SK-N-SH (cell line): Measurements from ENCODE around the gene MRPL43. TPM values are rescaled to one million over a fixed set of nuclear protein-coding genes. Genes with fewer than 3 reads are reported as not detected.

Experiments
- CTCF ChIA-PET: fragments of 300-600, 350-600 bp; formaldehyde crosslinking; extraction: SDS; loops from one replicate; lab custom pipeline; 2021; lab: Yijun Ruan, JAX
- POLR2A ChIA-PET: fragments of 350-600 bp; sonication (Branson Sonifier 250); formaldehyde crosslinking; extraction: SDS; loops from one replicate; lab custom pipeline; 2020; ENCODE audit warnings: antibody characterized with exemption, inconsistent platforms; lab: Yijun Ruan, JAX
- DNase-seq: peaks from one replicate; pipeline ENCODE4 v3.0.0; 2012
- H2AFZ ChIP-seq: fragments of 200-600 bp; sonication (generic); 2 replicates; pipeline ENCODE4 v1.8.1; 2016; ENCODE audit warnings: antibody characterized with exemption, mild to moderate bottlenecking, low read depth
- H3F3A ChIP-seq: fragments of 200-600 bp; sonication (generic); replicated peaks from 2 replicates; pipeline ENCODE3; 2016; ENCODE audit warnings: antibody characterized with exemption, mild to moderate bottlenecking; ENCODE audit not compliant: insufficient read depth
- H3K27ac ChIP-seq, 2 experiments: fragments of 200-500 bp in 1 of 2; fragments of 200-600 bp in 1 of 2; sonication (Bioruptor generic) in 1 of 2; sonication (generic), shearing (Covaris generic) in 1 of 2; 2 replicates each; pipeline versions ENCODE4 v1.5.1 to v1.6.1; 2014 to 2016; ENCODE audit warnings: low read depth in 2 of 2, inconsistent platforms in 1 of 2, low read length in 1 of 2, mild to moderate bottlenecking in 1 of 2, mixed read lengths in 1 of 2
- H3K27me3 ChIP-seq: fragments of 200-600 bp; sonication (generic), shearing (Covaris generic); 2 replicates; pipeline ENCODE4 v1.6.1; 2016; ENCODE audit warnings: mixed run types; ENCODE audit not compliant: insufficient read depth
- H3K36me3 ChIP-seq, 2 experiments: fragments of 200-500 bp in 1 of 2; fragments of 200-600 bp in 1 of 2; sonication (Bioruptor generic) in 1 of 2; sonication (generic) in 1 of 2; replicated peaks in 1 of 2; 2 replicates each; pipeline versions ENCODE3 to v1.5.1; 2014 to 2016; ENCODE audit warnings: low read length in 1 of 2, mild to moderate bottlenecking in 1 of 2; ENCODE audit not compliant: insufficient read depth in 2 of 2, control insufficient read depth in 1 of 2
- H3K4me1 ChIP-seq, 2 experiments: fragments of 200-500 bp in 1 of 2; fragments of 200-600 bp in 1 of 2; sonication (Bioruptor generic) in 1 of 2; sonication (generic), shearing (Covaris generic) in 1 of 2; 2 replicates each; pipeline versions ENCODE4 v1.5.1 to v1.6.1; 2014 to 2016; ENCODE audit warnings: low read depth in 1 of 2, low read length in 1 of 2, mixed run types in 1 of 2; ENCODE audit not compliant: insufficient read depth in 2 of 2, control insufficient read depth in 1 of 2
- H3K4me2 ChIP-seq: fragments of 200-600 bp; sonication (generic), shearing (Covaris generic); 2 replicates; pipeline ENCODE4 v1.6.1; 2017; ENCODE audit warnings: mixed run types
- H3K4me3 ChIP-seq, 2 experiments: fragments of 200-500 bp in 1 of 2; fragments of 200-600 bp in 1 of 2; sonication (Bioruptor generic) in 1 of 2; sonication (generic), shearing (Covaris generic) in 1 of 2; 2 replicates each; pipeline versions ENCODE4 v1.5.1 to v1.8.1; 2014 to 2016; ENCODE audit warnings: low read depth in 2 of 2, inconsistent platforms in 1 of 2, low read length in 1 of 2, mild to moderate bottlenecking in 1 of 2, mixed read lengths in 1 of 2, moderate library complexity in 1 of 2
- H3K79me2 ChIP-seq: fragments of 200-600 bp; sonication (generic); 2 replicates; pipeline ENCODE4 v1.8.1; 2017; ENCODE audit warnings: mild to moderate bottlenecking; ENCODE audit not compliant: insufficient read depth
- H3K9ac ChIP-seq: fragments of 200-600 bp; sonication (generic); 2 replicates; pipeline ENCODE4 v1.6.1; 2017; ENCODE audit warnings: mixed run types
- H3K9me2 ChIP-seq: fragments of 200-600 bp; sonication (generic); 2 replicates; pipeline ENCODE4 v1.6.1; 2017; ENCODE audit warnings: mixed run types
- H3K9me3 ChIP-seq: fragments of 200-600 bp; sonication (generic); 2 replicates; pipeline ENCODE4 v1.6.1; 2017; ENCODE audit warnings: mixed run types, mild to moderate bottlenecking, moderate library complexity
- H4K20me1 ChIP-seq: fragments of 200-600 bp; sonication (generic); 2 replicates; pipeline ENCODE4 v1.6.1; 2017; ENCODE audit warnings: mild to moderate bottlenecking, mixed run types; ENCODE audit not compliant: insufficient read depth
- ELF1 ChIP-seq: IDR thresholded peaks from 2 replicates; pipeline ENCODE4 v1.4.0; 2012
- EP300 ChIP-seq, 2 experiments: IDR thresholded peaks; 2 replicates each; pipeline versions ENCODE4 v1.4.0 to v1.6.1; 2012; ENCODE audit warnings: borderline replicate concordance in 1 of 2, low read depth in 1 of 2, low read length in 1 of 2
- FOSL2 ChIP-seq: IDR thresholded peaks from 2 replicates; pipeline ENCODE4 v1.4.0; 2012; ENCODE audit warnings: low read depth, mild to moderate bottlenecking, moderate library complexity, borderline replicate concordance
- FOXM1 ChIP-seq: IDR thresholded peaks from 2 replicates; pipeline ENCODE4 v1.4.0; 2012; ENCODE audit warnings: low read depth, mild to moderate bottlenecking
- GABPA ChIP-seq: IDR thresholded peaks from 2 replicates; pipeline ENCODE4 v1.4.0; 2012; ENCODE audit warnings: low read depth, mild to moderate bottlenecking
- GATA2 ChIP-seq: sonication (generic); formaldehyde crosslinking; IDR thresholded peaks from 2 replicates; pipeline ENCODE4 v1.5.0; 2020; ENCODE audit warnings: mild to moderate bottlenecking, missing genetic modification reagents
- IRF3 ChIP-seq: fragments of 150-350 bp; IDR thresholded peaks from 2 replicates; pipeline ENCODE4 v1.6.1; 2016; ENCODE audit warnings: mild to moderate bottlenecking, low read depth, low read length
- JUND ChIP-seq: IDR thresholded peaks from 2 replicates; pipeline ENCODE4 v1.4.0; 2012
- MEF2A ChIP-seq: IDR thresholded peaks from 2 replicates; pipeline ENCODE4 v1.4.0; 2012; ENCODE audit warnings: low read depth, borderline replicate concordance
- NFIC ChIP-seq: IDR thresholded peaks from 2 replicates; pipeline ENCODE4 v1.4.0; 2012; ENCODE audit warnings: borderline replicate concordance
- NRF1 ChIP-seq: IDR thresholded peaks from 2 replicates; pipeline ENCODE4 v1.6.1; 2012; ENCODE audit warnings: low read depth, mild to moderate bottlenecking, low read length
- POLR2AphosphoS5 ChIP-seq: IDR thresholded peaks from 2 replicates; pipeline ENCODE4 v1.6.1; 2012; ENCODE audit warnings: low read depth, low read length
- RAD21 ChIP-seq: IDR thresholded peaks from 2 replicates; pipeline ENCODE4 v1.6.1; 2012; ENCODE audit warnings: mild to moderate bottlenecking, low read length
- RCOR1 ChIP-seq: fragments of 150-350 bp; IDR thresholded peaks from 2 replicates; pipeline ENCODE4 v1.6.1; 2017; ENCODE audit warnings: antibody characterized with exemption, low read length
- RFX5 ChIP-seq: IDR thresholded peaks from 2 replicates; pipeline ENCODE4 v1.6.1; 2012; ENCODE audit warnings: mild to moderate bottlenecking, improper control_type of control experiment, low read length
- SIN3A ChIP-seq: IDR thresholded peaks from 2 replicates; pipeline ENCODE4 v1.6.1; 2012; ENCODE audit warnings: low read depth, mild to moderate bottlenecking, low read length, moderate library complexity, borderline replicate concordance
- SMC3 ChIP-seq: IDR thresholded peaks from 2 replicates; pipeline ENCODE4 v1.6.1; 2012; ENCODE audit warnings: low read depth, low read length, improper control_type of control experiment
- TCF12 ChIP-seq: IDR thresholded peaks from 2 replicates; pipeline ENCODE4 v1.4.0; 2012
- TEAD4 ChIP-seq: IDR thresholded peaks from 2 replicates; pipeline ENCODE4 v1.4.0; 2012; ENCODE audit warnings: mild to moderate bottlenecking, borderline replicate concordance; ENCODE audit not compliant: insufficient read depth
- WGBS: methylation state at CpG from one replicate; pipeline ENCODE4 v1.1.6; 2017; ENCODE audit warnings: low lambda C conversion rate; 5-methylcytosine and 5-hydroxymethylcytosine counted together
- polyA plus RNA-seq, 3 experiments: library from polyadenylated mRNA; depleted of rRNA; stranded (reverse); fragments of >200 nt; gene quantifications; 2 replicates each; pipeline ENCODE4 v1.2.3, GENCODE V29; 2012
- TF ChIP-seq, protein P1 (sequence below): IDR thresholded peaks from 2 replicates; pipeline ENCODE4 v1.6.1; 2012; ENCODE audit warnings: mild to moderate bottlenecking, low read depth, low read length, moderate library complexity
- TF ChIP-seq, protein P2 (sequence below): IDR thresholded peaks from 2 replicates; pipeline ENCODE4 v1.4.0; 2012; ENCODE audit warnings: low read depth, borderline replicate concordance

The MRPL43 gene
- polyA plus RNA-seq, 1 of the 3 experiments (the other 2 are of a cell fraction) = 208 TPM

DNA sequence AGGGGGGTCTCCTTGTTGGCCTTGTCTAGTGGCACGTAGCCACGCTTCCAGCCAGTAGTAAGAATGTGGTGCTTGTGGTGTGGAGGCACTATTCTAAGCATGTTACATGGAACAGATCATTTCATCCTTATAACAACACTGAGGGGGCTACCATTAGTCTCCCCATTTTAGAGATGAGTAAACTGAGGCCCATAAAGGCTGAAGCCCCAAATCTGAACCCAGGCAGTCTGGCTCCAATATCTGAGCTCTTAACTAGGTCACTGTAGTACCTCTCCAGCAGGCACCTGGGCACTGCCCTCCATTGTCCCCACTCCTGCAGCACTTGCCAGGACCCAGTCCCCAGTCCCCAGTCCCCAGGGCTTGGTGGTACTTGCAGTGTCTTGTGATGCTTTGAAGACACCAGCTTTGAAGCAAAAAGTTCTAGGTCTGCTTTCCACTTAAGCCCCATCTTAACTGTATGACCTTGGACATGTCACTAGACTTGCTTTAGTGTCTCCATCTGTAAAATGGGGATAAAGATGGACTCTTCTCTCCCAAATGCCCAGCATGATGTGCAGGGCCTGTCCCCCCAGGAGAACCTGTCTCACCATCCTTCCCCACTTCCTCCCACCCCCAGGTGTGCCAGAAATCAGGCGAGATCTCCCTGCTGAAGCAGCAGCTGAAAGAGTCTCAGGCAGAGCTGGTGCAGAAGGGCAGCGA lies 18.7 kb upstream of the MRPL43 start:
- H3F3A ChIP-seq = peaks cover 17% of the 10 kb centered on the region
- no peak overlapping the region for H2AFZ ChIP-seq
- peaks cover 38 to 48% of the 10 kb centered on the region in 2 experiments for H3K36me3 ChIP-seq
- peaks cover 13 to 33% of the 10 kb centered on the region in 2 experiments; a peak in 3 of 4 replicates for H3K4me1 ChIP-seq
- CTCF ChIA-PET = interaction anchor here (0.9 to 24.5 kb wide), 4 partner anchors 6 to 24 kb away, joined by 3 to 443 read pairs (median 74); partner anchors contain the start of gene LZTS2
- TF ChIP-seq TCF12 (no peak), ELF1 (no peak), IRF3 (no peak), MEF2A (no peak), FOSL2 (no peak), RCOR1 (no peak), RAD21 (no peak), NFIC (no peak), JUND (no peak), TEAD4 (no peak), RFX5 (no peak), GABPA (no peak), GATA2 (CRISPR knock-in tag) (no peak), POLR2AphosphoS5 (no peak), EP300 (IDR thresholded peaks at IDR 0.05; ENCODE audit: borderline replicate concordance in 1 of 2, low read depth in 1 of 2, low read length in 1 of 2) (no peak), SMC3 (no peak), FOXM1 (no peak)
- H3K79me2 ChIP-seq = peaks cover 36% of the 10 kb centered on the region
- H3K9ac ChIP-seq = no peak overlapping the region
- H3K9me3 ChIP-seq = no peaks in the 10 kb centered on the region
- WGBS = 87% methylated on average over 4 of the region's 4 CpGs
- no peaks in the 10 kb centered on the region for H3K9me2 ChIP-seq
- no peaks in the 10 kb centered on the region for H3K27me3 ChIP-seq
- DNase-seq = no peak
- peaks cover 37% of the 10 kb centered on the region for H4K20me1 ChIP-seq
- H3K4me2 ChIP-seq = no peak overlapping the region
- H3K4me3 ChIP-seq = no peak overlapping the region
- POLR2A ChIA-PET = interaction anchor here (1.0 kb wide), 1 partner anchor 18 kb away, joined by 3 read pairs; no protein-coding TSS in a partner anchor
- H3K27ac ChIP-seq = no peak overlapping the region; a peak in 1 of 4 replicates

GRCh38 chr10:101005361-101005760 lies 18.1 kb upstream of the MRPL43 start:
- H3K27me3 ChIP-seq = no peaks in the 10 kb centered on the region
- no peak overlapping the region for H3K4me3 ChIP-seq
- peaks cover 18% of the 10 kb centered on the region for H3F3A ChIP-seq
- no peaks in the 10 kb centered on the region for H3K9me3 ChIP-seq
- ChIA-PET POLR2A (no interaction called here), CTCF (interaction anchor here (3.1 to 24.5 kb wide), 2 partner anchors 11 kb away, joined by 15 to 443 read pairs; no protein-coding TSS in a partner anchor)
- peaks cover 43% of the 10 kb centered on the region for H3K79me2 ChIP-seq
- H3K36me3 ChIP-seq = peaks cover 38 to 48% of the 10 kb centered on the region in 2 experiments
- peaks cover 16 to 39% of the 10 kb centered on the region in 2 experiments; a peak in 3 of 4 replicates for H3K4me1 ChIP-seq
- H4K20me1 ChIP-seq = peaks cover 37% of the 10 kb centered on the region
- no peak for TF ChIP-seq EP300 (IDR thresholded peaks at IDR 0.05; ENCODE audit: borderline replicate concordance in 1 of 2, low read depth in 1 of 2, low read length in 1 of 2)
- TF ChIP-seq NFIC = no peak
- TF ChIP-seq NRF1 = no peak
- TF ChIP-seq SIN3A = no peak
- no peak for TF ChIP-seq RAD21
- TF ChIP-seq, protein P1, sequence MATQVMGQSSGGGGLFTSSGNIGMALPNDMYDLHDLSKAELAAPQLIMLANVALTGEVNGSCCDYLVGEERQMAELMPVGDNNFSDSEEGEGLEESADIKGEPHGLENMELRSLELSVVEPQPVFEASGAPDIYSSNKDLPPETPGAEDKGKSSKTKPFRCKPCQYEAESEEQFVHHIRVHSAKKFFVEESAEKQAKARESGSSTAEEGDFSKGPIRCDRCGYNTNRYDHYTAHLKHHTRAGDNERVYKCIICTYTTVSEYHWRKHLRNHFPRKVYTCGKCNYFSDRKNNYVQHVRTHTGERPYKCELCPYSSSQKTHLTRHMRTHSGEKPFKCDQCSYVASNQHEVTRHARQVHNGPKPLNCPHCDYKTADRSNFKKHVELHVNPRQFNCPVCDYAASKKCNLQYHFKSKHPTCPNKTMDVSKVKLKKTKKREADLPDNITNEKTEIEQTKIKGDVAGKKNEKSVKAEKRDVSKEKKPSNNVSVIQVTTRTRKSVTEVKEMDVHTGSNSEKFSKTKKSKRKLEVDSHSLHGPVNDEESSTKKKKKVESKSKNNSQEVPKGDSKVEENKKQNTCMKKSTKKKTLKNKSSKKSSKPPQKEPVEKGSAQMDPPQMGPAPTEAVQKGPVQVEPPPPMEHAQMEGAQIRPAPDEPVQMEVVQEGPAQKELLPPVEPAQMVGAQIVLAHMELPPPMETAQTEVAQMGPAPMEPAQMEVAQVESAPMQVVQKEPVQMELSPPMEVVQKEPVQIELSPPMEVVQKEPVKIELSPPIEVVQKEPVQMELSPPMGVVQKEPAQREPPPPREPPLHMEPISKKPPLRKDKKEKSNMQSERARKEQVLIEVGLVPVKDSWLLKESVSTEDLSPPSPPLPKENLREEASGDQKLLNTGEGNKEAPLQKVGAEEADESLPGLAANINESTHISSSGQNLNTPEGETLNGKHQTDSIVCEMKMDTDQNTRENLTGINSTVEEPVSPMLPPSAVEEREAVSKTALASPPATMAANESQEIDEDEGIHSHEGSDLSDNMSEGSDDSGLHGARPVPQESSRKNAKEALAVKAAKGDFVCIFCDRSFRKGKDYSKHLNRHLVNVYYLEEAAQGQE = no peak
- TF ChIP-seq ELF1 = no peak
- no peak for TF ChIP-seq RCOR1
- TF ChIP-seq GATA2 (CRISPR knock-in tag) = no peak
- TF ChIP-seq, protein P2, sequence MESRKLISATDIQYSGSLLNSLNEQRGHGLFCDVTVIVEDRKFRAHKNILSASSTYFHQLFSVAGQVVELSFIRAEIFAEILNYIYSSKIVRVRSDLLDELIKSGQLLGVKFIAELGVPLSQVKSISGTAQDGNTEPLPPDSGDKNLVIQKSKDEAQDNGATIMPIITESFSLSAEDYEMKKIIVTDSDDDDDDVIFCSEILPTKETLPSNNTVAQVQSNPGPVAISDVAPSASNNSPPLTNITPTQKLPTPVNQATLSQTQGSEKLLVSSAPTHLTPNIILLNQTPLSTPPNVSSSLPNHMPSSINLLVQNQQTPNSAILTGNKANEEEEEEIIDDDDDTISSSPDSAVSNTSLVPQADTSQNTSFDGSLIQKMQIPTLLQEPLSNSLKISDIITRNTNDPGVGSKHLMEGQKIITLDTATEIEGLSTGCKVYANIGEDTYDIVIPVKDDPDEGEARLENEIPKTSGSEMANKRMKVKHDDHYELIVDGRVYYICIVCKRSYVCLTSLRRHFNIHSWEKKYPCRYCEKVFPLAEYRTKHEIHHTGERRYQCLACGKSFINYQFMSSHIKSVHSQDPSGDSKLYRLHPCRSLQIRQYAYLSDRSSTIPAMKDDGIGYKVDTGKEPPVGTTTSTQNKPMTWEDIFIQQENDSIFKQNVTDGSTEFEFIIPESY = no peak
- no peak for TF ChIP-seq MEF2A
- H3K9me2 ChIP-seq = no peaks in the 10 kb centered on the region
- no peak overlapping the region for H3K9ac ChIP-seq
- 98% methylated on average over 22 of the region's 23 CpGs for WGBS
- no peak overlapping the region for H3K27ac ChIP-seq
- no peak overlapping the region for H2AFZ ChIP-seq
- no peak for DNase-seq
- H3K4me2 ChIP-seq = no peak overlapping the region
